ENCODE results near the gene TEKT3.

TEKT3 gene

DNA sequence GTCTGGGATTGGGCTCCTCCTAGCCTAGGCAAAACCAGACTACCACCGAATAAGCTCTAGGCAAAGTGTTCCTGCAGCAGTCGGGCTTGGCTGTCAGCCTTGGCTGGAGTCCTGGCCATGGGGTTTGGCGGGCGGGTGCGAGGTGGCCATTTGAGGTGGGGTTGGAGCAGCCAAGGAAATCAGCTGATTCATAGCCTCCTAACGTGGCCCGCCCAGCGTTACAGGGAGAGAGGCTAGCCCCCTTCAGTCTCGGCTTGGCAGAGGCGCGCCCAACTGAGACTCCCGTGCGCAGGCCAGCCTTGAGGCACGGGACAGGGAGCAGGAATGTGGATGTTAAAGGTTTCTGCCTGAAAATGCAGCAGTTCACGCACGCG is 78.2 kb downstream of the TEKT3 start:
- no peak for DNase-seq

GRCh38 chr17:15262291-15263205 is 78.8 kb downstream of the TEKT3 start:
- no peak for DNase-seq

- DNase-seq, result no peak
Measured at GRCh38 chr17:15261802-15262290, 79.6 kb downstream of the TEKT3 start.

GRCh38 chr17:15261258-15261801 is 80.1 kb downstream of the TEKT3 start:
- DNase-seq, result no peak

- DNase-seq, result peak; percentile 41
Measured at GRCh38 chr17:15260376-15261257, 80.8 kb downstream of the TEKT3 start.

DNA sequence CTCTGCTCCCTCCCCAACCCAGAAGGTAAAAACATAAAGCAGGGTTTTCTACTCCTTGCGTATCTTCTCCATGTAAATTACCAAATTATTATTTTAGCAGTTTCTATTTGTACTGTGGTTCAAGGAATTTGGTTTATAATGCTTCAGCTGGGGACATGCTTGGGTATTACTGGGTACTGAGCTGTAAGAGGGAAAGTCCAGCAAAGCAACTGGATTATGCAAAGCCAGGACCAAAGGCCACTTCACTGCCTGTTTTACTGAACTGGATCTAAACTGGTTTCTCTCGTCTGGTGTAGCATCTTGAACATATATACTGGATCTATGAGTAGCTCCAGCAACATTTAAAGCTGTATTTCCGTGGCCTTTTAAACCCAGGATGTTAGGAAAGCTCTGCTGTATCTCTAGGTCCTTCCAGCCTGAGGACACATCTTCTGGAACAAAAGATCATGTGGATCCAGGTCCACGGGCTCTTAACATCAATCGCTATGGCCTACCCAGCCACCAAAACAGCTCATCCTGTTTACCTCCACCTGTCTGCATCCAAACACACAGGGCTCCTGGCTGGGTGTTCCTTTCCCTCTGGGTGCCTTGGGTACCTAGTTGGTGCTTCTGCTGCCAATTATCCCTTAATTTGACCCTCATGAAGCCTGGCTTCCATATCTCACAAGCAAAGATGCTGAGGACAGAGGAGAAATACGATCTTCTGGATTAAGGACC is 83.4 kb downstream of the TEKT3 start:
- no peak for DNase-seq

- DNase-seq, result peak; percentile 62
Measured at GRCh38 chr17:15257258-15257788, 84.1 kb downstream of the TEKT3 start.

DNA sequence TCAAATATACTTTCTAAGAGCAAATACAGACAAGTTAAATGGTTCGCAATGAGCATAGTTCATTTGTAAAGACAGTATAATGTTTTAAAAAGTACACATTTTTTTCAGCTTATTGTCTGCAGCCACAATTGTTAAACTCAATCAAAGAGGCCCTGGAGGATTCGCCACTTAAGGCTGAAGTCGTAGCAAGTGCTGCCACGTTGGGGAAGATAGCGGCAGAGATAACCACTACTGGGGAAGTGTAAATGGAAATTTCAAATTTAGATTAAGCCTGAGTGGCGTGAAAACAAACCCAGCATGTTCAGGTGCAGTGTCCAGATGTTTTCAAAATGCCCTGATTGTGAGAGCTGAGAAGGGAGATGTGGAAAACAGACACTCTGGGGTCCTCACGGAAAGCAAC is 84.7 kb downstream of the TEKT3 start:
- no peak for DNase-seq

DNA sequence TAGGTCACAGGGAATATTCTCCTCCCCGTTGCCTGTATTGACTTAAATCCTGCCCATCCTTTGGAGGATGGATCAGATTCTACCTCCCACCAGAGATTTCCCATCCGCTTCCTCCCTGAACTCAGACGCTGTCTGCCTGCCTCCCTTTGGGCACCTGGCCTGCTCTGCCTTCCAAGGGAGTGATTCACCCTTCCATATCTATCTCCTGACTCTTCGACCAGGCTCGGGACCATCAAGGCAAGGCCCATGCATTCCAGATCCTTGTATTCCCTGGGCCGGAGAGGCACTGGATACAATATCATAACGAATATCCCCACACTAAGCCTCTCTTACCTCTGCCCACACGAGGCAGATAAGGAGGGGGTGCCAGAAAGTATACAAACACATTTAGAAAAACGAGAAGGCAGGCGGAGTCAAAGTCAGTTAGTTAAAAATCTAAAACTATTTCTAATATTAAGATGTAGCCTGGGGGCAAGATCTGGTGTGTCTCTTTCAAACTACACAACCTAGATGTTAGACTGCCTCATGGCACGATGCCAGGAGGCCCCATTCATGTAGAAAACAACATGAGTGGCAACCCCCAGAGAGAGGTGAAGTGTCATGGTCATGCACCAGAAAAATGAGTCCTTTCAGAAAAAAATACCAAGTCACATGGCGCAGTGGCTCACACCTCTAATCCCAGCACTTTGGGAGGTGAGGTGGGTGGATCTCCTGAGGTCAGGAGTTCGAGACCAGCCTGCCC is 85.5 kb downstream of the TEKT3 start:
- DNase-seq, result no peak
